ENCODE measurements around the gene SCLT1. TPM values are rescaled to one million over a fixed set of nuclear protein-coding genes. Genes with fewer than 3 reads are reported as not detected.
"Not testable (repeated sequence)": the region's sequence is repeated elsewhere in the genome, so short reads cannot be mapped to it uniquely, and the experiment has no call there.

Gene SCLT1
- total and polyA plus RNA-seq, 8 donors, result 3.4 to 7.3 (median 6.1) TPM

GRCh38 chr4:129082302-129082701, 11.0 kb downstream of the SCLT1 start:
- no peak for FAIRE-seq
- no peak overlapping the region for H3K27ac ChIP-seq
- intact Hi-C loops (cut with DNase I), result no loop called here

GRCh38 chr4:129080129-129080528, 13.2 kb downstream of the SCLT1 start:
- Histone ChIP-seq H3K27me3 (no peaks in the 10 kb centered on the region), H3K36me3 (peaks cover 0 to 11% (median 0%) of the 10 kb centered on the region in 3 donors), H3K9me3 (no peaks in the 10 kb centered on the region), H3K27ac (no peak overlapping the region), H3K4me3 (no peak overlapping the region), H3K4me1 (no peaks in the 10 kb centered on the region)
- intact Hi-C loops (cut with DNase I), result no loop called here
- DNase-seq, result no peak
- TF ChIP-seq CTCF (IDR thresholded peaks at IDR 0.05), result no peak
- ATAC-seq, result no peak
- no peak for FAIRE-seq

More at GRCh38 chr4:129082302-129082701, 11.0 kb downstream of the SCLT1 start:
- peaks cover 0 to 11% (median 0%) of the 10 kb centered on the region in 3 donors for H3K36me3 ChIP-seq
- ATAC-seq (no peak), DNase-seq (no peak)
- H3K9me3 ChIP-seq, result no peaks in the 10 kb centered on the region
- no peaks in the 10 kb centered on the region for H3K4me1 ChIP-seq
- no peak for TF ChIP-seq CTCF (IDR thresholded peaks at IDR 0.05)
- H3K27me3 ChIP-seq, result no peaks in the 10 kb centered on the region
- 95 to 96% methylated on average over 5 of the region's 5 CpGs for WGBS, 2 donors
- no peak overlapping the region for H3K4me3 ChIP-seq

GRCh38 chr4:129077326-129077725, 16.0 kb downstream of the SCLT1 start:
- DNase-seq (no peak), FAIRE-seq (no peak), ATAC-seq (no peak)
- no peak overlapping the region for H3K27ac ChIP-seq
- H3K36me3 ChIP-seq, result peaks cover 0 to 11% (median 0%) of the 10 kb centered on the region in 3 donors
- H3K4me3 ChIP-seq, result no peak overlapping the region
- H3K9me3 ChIP-seq, result no peaks in the 10 kb centered on the region
- no peaks in the 10 kb centered on the region for H3K4me1 ChIP-seq
- intact Hi-C loops (cut with DNase I), result no loop called here
- TF ChIP-seq CTCF (IDR thresholded peaks at IDR 0.05), result no peak
- H3K27me3 ChIP-seq, result no peaks in the 10 kb centered on the region

- ATAC-seq; FAIRE-seq; H3K27me3 ChIP-seq; H3K27ac ChIP-seq; DNase-seq; H3K9me3 ChIP-seq; H3K4me1 ChIP-seq; H3K36me3 ChIP-seq; H3K4me3 ChIP-seq; intact Hi-C loops (cut with DNase I): not testable (repeated sequence)
- WGBS, 2 donors, result 100% methylated on average over 2 of the region's 2 CpGs
These were observed 23.8 kb downstream of the SCLT1 start for GRCh38 chr4:129069537-129069936.

GRCh38 chr4:129064717-129065116, 28.6 kb downstream of the SCLT1 start:
- no peaks in the 10 kb centered on the region for H3K36me3 ChIP-seq
- no peak overlapping the region for H3K4me3 ChIP-seq
- TF ChIP-seq CTCF (IDR thresholded peaks at IDR 0.05), result no peak
- no peak for FAIRE-seq
- H3K4me1 ChIP-seq, result no peaks in the 10 kb centered on the region
- H3K27ac ChIP-seq, result no peak overlapping the region
- no peak for ATAC-seq
- intact Hi-C loops (cut with DNase I), result no loop called here
- no peaks in the 10 kb centered on the region for H3K27me3 ChIP-seq
- H3K9me3 ChIP-seq, result peaks cover 0 to 4% (median 0%) of the 10 kb centered on the region in 4 donors
- no peak for DNase-seq

- WGBS, 2 donors, result 91 to 100% methylated on average over 2 of the region's 2 CpGs
- ATAC-seq (no peak), DNase-seq (no peak), FAIRE-seq (no peak)
- no peak overlapping the region for H3K27ac ChIP-seq
- H3K9me3 ChIP-seq, result peaks cover 0 to 4% (median 0%) of the 10 kb centered on the region in 4 donors
- no peaks in the 10 kb centered on the region for H3K36me3 ChIP-seq
- no peak overlapping the region for H3K4me3 ChIP-seq
- H3K4me1 ChIP-seq, result no peaks in the 10 kb centered on the region
- H3K27me3 ChIP-seq, result no peaks in the 10 kb centered on the region
- TF ChIP-seq CTCF (IDR thresholded peaks at IDR 0.05), result no peak
- intact Hi-C loops (cut with DNase I), result no loop called here
These were observed 29.7 kb downstream of the SCLT1 start for GRCh38 chr4:129063640-129064039.

All from pancreas (tissue), 10 donors.